RWPE2 (cell line): ENCODE measurements around the gene MGAT5B.

Experiments
- ATAC-seq: fragments of 200-7000 bp; cut with Tn5 transposase; 3 replicates; pipeline ENCODE4 v1.9.1; 2021; ENCODE audit warnings: low read depth
- DNase-seq: peaks from one replicate; pipeline ENCODE4 v3.0.0-alpha.2; 2020; ENCODE audit warnings: low spot score
- H3K27ac ChIP-seq: fragments of 450-650 bp; 2 replicates; pipeline ENCODE4 v1.5.1; 2017; ENCODE audit warnings: mild to moderate bottlenecking; ENCODE audit not compliant: poor library complexity, severe bottlenecking
- H3K27me3 ChIP-seq: fragments of 250-450 bp; sonication (Bioruptor Pico); 2 replicates; pipeline ENCODE4 v1.5.1; 2021; ENCODE audit warnings: mild to moderate bottlenecking, moderate library complexity; ENCODE audit not compliant: insufficient read depth, poor library complexity, severe bottlenecking
- H3K36me3 ChIP-seq: fragments of 250-450 bp; sonication (Bioruptor Pico); 2 replicates; pipeline ENCODE4 v1.5.1; 2020; ENCODE audit warnings: low read depth, mild to moderate bottlenecking, moderate library complexity
- H3K4me1 ChIP-seq: fragments of 250-450 bp; sonication (Bioruptor Pico); 2 replicates; pipeline ENCODE4 v1.5.1; 2021; ENCODE audit warnings: mild to moderate bottlenecking, moderate library complexity; ENCODE audit not compliant: insufficient read depth, poor library complexity, severe bottlenecking
- H3K4me3 ChIP-seq: fragments of 250-450 bp; sonication (Bioruptor Pico); 2 replicates; pipeline ENCODE4 v1.5.1; 2021; ENCODE audit warnings: mild to moderate bottlenecking, moderate library complexity; ENCODE audit not compliant: severe bottlenecking
- H3K9me3 ChIP-seq: fragments of 250-450 bp; sonication (Bioruptor Pico); 2 replicates; pipeline ENCODE4 v1.5.1; 2021; ENCODE audit warnings: mild to moderate bottlenecking, moderate library complexity; ENCODE audit not compliant: severe bottlenecking
- TF ChIP-seq, protein P1 (sequence below): fragments of 450-650 bp; IDR thresholded peaks from one replicate; pipeline ENCODE4 v1.5.1; 2017; ENCODE audit warnings: mild to moderate bottlenecking, moderate library complexity; ENCODE audit not compliant: poor library complexity, severe bottlenecking

MGAT5B gene

DNA sequence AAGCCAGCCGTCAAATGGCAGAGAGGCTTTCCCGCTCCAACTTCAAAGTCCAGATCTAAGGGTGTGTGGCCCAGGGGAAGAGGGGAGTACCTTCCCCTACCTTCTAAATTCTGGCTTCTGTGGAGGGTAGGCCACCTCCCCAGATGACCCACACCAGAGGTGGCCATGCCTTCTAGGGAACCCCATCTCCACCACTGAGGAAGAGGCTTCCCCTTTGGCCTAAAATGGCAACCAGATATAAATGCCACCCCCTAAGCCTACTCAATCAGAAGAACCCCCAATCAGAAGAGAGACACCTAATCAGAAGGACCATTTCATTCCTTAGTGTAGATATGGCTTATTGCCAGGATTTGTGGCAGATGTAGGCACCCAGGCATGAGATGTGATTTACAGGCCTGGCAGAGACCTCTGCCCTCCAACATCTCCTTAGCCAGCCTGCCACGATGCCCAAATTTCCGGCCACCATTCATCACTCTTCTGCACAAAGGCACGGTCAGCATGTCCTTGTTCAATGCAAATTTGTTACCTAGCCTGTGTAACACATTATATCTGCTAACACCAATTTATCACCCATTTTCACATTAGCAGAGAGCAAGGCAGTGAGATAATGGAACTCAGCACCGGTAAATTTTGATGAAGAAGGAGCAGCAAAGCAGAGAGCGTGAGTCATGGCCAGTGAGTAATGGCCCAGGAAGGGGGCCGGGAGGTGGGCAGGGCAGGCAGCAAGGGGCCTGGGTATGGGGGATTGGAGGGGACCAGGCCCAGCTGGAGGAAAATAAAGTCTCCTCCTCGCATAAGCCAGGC, 1.2 kb upstream of the MGAT5B start:
- TF ChIP-seq, protein P1, sequence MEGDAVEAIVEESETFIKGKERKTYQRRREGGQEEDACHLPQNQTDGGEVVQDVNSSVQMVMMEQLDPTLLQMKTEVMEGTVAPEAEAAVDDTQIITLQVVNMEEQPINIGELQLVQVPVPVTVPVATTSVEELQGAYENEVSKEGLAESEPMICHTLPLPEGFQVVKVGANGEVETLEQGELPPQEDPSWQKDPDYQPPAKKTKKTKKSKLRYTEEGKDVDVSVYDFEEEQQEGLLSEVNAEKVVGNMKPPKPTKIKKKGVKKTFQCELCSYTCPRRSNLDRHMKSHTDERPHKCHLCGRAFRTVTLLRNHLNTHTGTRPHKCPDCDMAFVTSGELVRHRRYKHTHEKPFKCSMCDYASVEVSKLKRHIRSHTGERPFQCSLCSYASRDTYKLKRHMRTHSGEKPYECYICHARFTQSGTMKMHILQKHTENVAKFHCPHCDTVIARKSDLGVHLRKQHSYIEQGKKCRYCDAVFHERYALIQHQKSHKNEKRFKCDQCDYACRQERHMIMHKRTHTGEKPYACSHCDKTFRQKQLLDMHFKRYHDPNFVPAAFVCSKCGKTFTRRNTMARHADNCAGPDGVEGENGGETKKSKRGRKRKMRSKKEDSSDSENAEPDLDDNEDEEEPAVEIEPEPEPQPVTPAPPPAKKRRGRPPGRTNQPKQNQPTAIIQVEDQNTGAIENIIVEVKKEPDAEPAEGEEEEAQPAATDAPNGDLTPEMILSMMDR, result no peak
- no peaks in the 10 kb centered on the region for H3K27me3 ChIP-seq
- H3K27ac ChIP-seq, result peak overlapping the region; percentile 68
- ATAC-seq, result peak; percentile 52
- no peaks in the 10 kb centered on the region for H3K36me3 ChIP-seq
- no peak for DNase-seq
- H3K4me1 ChIP-seq, result peaks cover 25% of the 10 kb centered on the region
- no peaks in the 10 kb centered on the region for H3K9me3 ChIP-seq
- H3K4me3 ChIP-seq, result no peak overlapping the region

DNA sequence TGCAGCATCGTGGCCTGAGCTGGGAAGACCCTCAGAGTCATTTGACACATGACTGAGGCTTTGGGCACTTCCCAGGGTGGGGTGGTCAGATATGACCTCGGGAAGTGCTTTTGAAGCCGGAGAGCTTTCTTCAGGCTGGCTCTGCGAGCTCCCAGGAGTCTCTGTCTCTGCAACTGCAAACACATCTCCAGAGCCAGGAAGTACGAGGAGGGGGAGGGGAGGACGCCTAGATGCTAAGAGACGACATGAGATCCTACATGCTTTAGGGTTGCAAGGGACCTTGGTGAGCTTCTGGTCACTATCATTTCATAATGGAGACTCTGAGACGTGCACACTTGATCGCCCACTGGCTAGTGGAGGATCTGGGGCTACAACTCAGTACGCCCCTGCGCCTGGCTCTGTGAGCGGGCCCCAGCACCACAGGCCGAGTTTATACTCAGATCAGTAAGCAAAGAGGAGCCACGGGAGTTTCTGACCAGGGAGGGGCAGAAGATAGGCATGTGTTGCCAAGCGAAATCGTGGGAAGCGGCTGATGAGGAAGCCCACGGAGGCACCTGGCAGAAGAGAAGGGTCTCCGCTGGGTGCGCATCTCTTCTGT, 527 bp upstream of the MGAT5B start:
- no peaks in the 10 kb centered on the region for H3K9me3 ChIP-seq
- TF ChIP-seq, protein P1, result no peak

DNA sequence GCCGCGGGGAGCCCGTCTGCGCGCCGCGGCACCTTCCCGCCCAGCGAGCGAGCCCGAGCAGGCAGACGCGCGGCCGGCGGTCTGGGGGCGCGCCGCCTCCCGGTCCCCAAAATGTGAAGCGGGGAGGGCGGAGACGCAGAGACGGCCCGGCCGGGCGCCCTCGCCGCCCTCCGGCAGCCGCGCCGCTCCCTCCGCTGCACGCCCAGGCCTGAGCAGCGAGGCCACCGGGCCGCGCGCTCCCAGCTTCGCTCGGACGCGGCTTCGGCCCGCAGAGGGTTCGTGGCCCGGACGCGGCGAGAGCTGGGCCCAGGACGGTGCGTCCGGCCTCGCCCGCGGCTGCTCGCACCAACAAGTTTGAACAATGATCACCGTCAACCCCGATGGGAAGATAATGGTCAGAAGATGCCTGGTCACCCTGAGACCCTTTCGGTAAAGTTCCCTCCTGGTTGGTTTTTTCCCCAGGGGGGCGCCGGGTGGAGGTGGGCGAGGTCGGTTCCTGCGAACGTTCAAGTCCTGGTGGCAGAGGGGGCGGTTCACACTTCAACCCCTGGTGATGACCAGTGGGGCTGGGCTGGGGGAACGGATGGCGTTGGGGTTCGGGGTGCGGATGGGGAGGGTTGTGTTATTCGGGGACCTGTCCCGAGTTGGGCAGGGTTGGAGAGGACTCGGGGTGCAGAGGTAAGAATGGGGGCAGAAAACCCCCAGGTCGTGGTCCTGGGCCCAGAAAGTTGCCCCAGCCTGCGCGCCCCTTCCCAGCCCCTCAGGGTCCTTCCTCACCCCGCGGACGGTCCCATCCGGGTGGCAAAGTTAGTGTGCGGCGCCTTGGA, 678 bp downstream of the MGAT5B start:
- DNase-seq (no peak), ATAC-seq (no peak)
- H3K9me3 ChIP-seq, result no peaks in the 10 kb centered on the region
- peak overlapping the region; percentile 65 for H3K4me3 ChIP-seq
- H3K4me1 ChIP-seq, result peaks cover 37% of the 10 kb centered on the region
- TF ChIP-seq, protein P1, result no peak
- peak overlapping the region; percentile 68 for H3K27ac ChIP-seq
- no peaks in the 10 kb centered on the region for H3K27me3 ChIP-seq
- no peaks in the 10 kb centered on the region for H3K36me3 ChIP-seq

More for the DNA sequence above, 527 bp upstream of the MGAT5B start:
- Histone ChIP-seq H3K4me1 (peaks cover 30% of the 10 kb centered on the region), H3K36me3 (no peaks in the 10 kb centered on the region), H3K27me3 (no peaks in the 10 kb centered on the region), H3K27ac (peak overlapping the region; percentile 68), H3K4me3 (peak overlapping the region; percentile 65)
- DNase-seq (no peak), ATAC-seq (peak; percentile 6; the same call in 1 of the 3 replicates)

DNA sequence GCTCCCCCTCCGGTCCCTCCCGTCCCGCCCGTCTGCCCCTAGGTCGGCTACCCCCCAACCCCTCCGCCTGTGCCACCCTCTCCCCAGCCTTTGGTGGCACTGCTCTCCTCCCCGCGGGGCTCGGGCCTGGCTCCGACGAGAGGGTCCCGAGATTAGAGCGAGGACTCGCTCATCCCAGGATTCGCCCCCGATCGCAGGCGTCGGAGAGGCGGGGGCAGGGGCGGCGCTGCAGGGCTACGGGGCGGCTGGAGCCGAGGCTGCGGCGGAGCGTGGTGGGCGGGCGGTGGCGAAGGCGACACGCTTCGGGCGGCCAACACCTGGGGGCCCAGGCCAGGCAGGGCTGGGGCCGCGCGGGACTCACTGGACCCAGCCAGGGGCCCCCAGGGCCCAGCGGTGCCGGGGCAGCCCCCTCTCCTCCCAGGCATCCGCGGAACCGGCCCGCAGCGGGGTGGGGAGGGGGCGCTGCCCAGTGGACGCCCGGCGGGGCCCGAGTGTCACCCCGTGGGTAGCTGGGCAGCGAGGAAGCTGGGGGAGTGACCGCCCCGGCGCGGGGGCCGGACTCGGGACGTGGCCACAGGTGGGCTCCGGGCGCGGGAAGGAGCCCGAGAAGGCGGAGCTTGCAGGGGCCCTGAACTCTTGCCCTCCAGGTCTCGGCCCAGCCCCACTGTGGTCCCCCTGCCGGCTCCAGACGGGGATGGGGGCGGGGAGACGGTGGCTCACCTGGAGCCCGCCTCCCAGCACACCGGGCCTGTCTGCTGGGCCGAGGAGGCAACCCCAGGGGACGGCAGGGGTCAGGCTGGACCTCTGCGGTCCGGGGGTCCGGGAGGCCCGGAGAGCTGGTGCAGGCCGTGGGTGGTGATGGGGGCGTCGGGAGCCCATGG, 1.5 kb downstream of the MGAT5B start:
- Histone ChIP-seq H3K27me3 (no peaks in the 10 kb centered on the region), H3K4me3 (peak overlapping the region; percentile 65), H3K27ac (peak overlapping the region; percentile 87), H3K4me1 (peaks cover 37% of the 10 kb centered on the region), H3K9me3 (no peaks in the 10 kb centered on the region), H3K36me3 (peaks cover 1% of the 10 kb centered on the region; the same call in 1 of the 2 replicates)
- DNase-seq, result no peak
- no peak for ATAC-seq
- TF ChIP-seq, protein P1, result no peak
